T1000 (cell line): Measurements from ENCODE around the gene AMDHD2.

ENCODE experiments used
- DNase-seq: peaks from one replicate; lab custom pipeline; 2025; ENCODE audit warnings: mixed read lengths; lab: John Stamatoyannopoulos, UW

Gene AMDHD2

DNA sequence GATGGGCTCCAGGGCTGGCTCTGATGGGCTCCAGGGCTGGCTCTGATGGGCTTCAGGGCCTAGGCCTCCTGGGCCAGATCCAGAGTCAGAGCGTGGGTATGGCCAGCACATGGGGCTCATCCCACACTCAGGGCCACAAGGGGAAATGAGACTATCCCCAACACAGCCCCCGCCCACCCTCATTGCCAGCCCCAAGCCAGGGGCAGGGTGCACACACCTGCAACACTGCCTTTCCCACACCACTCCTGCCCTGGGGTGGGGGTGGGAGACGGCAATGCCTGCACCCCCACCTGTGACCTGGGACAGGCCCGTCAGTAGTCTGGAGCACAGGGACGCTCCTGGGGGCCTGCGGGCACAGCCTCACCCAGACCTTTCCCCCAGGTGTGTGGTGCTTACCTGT, 20.7 kb upstream of the AMDHD2 start:
- DNase-seq = no peak

DNA sequence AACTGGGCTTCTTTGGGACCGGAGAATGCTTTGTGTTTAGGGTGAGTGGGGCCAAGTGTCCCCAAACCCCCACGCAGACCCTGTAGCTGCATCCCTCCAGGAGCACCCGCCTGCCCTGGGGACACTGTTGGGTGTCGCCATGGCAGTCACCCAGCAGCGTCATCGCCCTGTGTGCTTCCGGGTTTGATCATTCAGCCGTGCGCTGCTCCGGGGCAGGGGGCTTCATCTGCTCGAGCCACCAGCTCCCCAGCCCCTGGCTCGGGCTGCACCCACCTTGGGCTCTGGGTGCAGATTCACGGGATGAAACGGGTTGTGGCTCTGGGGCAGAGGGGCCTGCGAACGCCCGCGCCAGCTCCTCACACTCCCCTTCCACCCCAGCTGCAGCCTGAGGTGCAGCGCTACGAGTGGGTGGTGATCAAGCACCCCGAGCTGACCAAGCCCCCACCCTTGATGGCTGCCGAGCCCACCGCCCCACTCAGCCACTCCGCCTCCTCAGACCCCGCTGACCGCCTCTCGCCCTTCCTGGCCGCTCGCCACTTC, 20.2 kb upstream of the AMDHD2 start:
- no peak for DNase-seq

DNA sequence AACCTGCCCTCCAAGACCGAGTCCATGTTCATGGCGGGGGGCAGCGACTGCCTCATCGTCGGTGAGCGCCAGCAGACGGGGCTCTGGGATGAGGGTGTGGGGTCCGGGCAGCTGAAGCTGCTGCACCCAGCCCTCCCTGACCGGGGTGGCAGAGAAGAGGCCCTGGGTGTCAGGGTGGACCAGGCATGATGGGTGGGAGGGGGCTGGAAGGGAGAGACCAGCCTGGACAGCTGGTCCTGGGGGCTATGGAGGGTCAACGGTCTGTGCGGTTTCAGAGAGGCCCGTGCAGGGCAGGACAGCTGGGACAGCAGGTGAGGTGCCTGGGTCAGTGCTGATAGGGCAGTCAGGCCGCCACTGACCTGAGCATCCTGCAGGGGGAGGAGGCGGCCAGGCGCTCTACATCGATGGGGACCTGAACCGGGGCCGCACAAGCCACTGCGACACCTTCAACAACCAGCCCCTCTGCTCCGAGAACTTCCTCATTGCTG, 19.7 kb upstream of the AMDHD2 start:
- DNase-seq = no peak

DNA sequence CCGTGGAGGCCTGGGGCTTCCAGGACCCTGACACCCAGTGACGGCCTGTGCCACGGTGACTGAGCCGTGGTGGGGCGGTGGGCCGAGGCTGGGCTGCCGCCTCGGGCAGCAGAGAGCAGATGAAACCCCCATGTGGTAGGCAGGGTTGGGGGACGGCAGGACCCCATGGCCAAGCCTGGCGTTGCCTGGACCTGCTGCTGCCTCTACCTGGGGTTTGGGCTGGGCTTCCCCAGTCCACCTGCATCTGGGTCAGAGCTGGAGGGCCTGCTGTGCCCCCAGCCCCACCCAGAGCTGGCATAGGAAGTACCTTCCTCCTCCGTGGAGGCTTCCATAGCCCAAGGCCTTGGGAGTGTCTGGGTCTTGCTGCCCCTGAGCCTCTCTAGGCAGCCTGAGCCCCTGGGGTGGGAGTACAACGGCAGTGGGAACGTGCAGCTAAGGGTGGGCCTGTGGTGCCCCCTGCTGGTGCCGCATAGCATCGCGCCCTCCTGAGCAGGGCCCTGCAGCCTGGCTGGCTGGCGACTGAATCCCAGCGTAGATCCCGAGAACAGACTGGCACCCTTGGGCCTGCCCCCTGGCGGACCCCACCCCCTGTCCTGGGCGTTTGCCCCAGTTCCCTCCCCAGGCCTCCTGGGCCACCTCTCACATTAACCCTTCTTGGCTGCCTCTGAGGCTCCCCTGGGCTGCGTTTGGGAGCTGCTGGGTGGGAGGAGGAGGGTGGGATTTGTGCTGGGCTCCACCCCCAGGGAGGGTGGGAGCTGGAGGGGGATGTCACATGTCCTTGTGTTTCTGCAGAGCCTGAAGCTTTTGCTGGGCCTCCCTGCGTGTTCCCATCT, 19.0 kb upstream of the AMDHD2 start:
- DNase-seq = peak; percentile 80

DNA sequence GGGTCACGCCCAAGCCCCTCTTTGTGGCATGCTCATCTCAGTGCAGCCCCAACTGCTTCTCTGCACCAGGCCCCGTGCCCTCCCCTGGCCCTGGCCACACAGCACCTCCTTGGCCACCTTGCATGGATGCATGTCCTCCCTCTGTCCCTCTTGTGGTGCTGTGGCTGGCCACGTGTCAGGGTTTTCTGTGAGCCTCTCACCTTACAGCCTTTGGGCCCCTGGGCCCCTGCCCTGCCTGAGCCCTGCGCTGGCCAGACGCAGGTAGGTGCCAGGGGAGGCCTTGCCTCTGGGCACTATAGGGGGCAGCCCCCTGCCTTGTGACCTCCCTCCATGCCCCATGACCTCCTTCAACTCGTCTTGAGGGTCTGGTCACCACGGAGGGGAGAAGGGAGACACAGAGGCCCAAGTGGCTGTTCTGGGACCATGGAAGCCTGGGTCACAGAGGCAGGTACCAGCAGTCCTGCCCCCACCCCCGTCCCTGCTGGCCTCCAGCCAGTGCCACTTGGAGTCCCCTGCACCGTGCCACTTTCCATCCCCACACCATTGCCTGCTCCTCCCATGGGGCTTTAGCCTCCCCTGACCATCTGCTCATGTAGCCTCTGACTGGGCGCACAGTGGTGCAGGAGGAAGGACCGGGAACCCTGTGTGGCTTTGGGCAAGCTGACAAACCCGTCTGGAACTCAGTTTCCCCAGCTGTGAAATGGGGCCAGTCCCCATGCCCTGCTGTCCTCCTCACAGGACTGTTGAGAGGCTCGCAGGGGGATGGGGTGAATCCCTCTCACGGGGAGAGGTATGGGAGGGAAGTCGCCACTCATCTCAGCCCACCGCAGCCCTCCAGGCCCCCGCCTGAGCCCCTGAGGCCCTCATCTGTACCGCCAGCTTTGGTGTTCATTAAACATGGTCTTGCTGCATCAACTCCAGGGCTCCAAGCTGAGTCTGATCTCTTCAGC, 17.9 kb upstream of the AMDHD2 start:
- DNase-seq = no peak

DNA sequence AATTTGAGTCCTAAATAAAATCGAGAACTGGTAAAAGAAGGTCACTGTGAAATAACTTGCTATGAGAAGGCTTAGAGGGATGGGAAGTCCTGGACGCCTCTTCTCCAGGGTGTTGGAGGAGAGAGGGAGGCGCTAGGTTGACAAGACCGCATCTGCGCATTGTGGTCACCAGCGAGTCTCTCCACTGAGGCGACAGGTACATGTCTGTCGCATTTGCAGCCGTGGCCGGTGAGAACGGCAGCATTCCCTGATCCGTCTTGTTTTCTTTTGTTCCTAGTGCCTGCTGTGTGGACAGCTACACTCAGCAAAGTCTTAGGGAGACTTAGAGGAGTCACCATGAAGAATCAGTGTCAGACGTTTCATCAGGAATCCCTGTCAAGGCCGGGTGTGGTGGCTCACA, 14.5 kb upstream of the AMDHD2 start:
- DNase-seq = no peak

DNA sequence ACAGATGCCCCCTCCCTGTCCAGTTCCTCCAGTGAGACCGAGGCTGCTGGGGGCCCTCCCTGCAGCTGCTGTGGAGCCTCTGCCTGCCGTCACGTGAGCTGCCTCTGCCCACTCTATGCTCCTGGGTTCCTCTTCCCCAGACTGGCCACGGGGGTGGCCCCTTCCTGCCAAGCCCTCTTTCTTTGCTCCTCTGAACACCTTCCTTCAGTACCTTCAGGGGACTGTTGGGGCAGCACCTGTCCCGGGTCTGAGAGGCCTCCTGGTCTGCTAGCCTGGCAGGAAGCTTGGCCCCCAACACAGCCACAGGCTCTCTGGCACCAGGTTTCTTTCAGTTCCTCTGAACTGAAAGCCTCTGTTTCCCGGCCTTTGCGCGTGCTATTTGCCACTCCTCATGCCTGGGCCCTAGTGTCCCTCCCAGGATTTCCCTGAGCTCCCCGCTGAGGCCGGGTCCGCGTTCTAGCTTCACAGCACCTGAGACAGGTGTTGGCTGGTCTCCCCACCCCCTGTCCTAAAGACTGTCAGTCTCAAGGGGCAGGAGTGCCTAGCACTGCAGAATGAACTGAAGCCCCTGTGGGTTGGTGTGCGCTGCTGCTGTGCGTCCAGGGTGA, 13.0 kb upstream of the AMDHD2 start:
- DNase-seq = no peak

DNA sequence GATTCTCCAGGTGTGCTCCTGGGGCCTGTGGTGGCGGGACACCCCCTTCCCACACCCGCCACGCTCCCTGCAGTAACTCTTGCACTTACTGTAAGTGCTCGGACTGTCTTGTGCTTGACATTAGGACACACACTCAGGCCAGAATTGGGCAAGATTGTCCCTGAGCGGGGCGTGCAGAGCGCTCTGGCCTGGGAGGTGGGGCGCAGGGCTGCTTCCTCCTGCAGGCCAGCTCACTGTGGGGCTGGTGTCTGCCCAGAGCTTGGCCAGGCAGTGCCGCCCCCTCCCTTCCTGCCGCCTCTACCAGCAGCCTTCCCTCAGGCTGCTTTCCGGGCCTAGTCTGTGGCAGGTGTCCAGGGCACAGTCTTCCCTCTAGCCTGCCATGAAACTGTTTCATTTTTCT, 12.5 kb upstream of the AMDHD2 start:
- DNase-seq = no peak

DNA sequence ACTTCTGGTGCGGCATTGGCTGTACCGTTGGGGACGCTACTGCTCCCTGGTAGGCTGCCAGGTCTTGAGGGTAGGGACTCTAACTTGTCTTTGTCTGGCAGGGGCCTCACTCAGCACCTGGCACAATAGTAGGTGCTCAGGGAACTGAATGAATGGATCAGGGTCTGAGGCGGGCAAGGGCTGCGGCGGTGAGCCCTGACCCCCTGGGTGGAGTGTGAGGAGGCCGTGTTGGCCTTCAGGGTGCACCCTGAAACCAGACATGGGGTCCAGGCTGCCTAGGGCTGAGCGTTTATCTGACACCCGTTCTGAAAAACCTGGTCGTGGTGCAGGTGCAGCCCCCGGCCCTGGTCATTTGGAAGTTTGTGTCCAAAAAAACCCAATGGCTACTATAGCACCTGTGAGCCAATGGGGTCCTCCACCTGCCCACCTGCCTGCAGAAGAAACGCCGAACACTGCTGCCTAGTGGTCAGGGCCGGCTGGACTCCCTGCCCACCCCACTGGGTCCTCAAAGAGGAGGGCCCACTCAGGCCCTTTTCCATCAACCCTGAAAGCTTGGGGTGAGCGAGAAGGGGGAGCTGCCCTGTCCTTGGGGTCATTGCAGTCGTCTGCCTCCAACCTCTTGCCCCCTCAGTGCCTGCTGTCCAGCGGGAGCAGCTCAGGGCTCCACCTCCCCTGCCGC, 11.3 kb upstream of the AMDHD2 start:
- no peak for DNase-seq

DNA sequence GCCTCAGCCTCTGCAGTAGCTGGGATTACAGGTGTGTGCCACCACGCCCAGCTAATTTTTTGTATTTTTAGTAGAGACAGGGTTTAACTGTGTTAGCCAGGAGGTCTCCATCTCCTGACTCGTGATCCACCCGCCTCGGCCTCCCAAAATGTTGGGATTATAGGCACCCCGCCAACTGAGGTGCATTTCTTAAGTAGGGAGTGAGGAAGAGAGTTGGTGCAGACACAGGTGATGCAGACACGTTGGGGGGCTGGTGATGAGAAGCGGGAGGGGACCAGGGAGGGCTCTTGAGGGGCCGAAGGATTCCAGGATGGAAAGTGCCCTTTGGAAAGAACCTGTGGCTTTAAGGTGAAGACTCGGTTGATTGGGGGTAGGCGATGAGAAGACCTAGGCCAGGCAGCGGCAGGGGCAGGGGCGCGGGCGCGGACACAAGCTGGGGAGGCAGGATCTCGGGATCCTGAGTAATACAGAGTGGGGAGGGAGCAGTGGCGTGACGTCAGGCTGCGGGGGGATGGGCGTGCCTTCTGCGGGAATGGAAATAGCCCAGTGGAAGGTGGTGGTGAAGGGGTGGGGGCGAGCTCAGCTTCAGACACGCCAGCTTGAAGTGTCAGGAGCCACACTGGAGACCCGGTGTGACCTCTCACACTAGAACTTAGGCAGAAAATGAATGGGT, 8.9 kb upstream of the AMDHD2 start:
- peak; percentile 35 for DNase-seq

DNA sequence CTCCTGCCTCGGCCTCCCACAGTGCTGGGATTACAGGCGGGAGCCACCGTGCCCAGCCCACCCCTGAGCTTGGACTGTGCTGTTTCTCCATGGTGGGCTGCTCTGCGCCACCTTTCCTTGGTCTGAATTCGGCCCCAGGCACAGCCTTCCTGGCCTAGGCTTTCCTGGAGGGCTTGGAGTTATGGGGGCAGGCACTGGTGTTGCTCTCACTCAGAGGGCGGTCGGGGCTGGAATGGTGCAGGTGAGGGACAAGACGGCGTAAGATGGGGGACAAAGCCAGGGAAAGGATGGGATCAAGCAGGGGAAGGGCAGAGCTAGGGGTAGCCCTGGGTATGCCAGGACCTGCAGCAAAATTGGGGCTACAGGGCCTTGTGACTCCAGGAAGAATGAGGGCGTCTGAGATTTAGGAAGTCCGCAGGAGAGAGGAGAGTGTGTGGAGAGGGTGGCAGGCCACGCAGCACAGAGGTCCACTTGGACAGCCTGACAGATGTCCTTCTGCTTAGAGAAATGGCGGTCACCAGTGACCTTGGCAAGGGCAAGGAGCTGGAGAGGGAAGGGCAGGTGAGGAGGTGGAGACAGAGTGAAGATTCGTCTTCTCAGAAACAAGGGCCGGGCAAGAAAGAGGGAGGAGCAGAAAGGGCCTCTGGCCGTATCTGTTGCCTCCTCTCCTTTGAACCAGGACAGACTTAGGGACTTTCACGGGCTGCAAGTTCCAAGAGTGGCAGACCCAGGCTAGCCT, 8.0 kb upstream of the AMDHD2 start:
- no peak for DNase-seq

DNA sequence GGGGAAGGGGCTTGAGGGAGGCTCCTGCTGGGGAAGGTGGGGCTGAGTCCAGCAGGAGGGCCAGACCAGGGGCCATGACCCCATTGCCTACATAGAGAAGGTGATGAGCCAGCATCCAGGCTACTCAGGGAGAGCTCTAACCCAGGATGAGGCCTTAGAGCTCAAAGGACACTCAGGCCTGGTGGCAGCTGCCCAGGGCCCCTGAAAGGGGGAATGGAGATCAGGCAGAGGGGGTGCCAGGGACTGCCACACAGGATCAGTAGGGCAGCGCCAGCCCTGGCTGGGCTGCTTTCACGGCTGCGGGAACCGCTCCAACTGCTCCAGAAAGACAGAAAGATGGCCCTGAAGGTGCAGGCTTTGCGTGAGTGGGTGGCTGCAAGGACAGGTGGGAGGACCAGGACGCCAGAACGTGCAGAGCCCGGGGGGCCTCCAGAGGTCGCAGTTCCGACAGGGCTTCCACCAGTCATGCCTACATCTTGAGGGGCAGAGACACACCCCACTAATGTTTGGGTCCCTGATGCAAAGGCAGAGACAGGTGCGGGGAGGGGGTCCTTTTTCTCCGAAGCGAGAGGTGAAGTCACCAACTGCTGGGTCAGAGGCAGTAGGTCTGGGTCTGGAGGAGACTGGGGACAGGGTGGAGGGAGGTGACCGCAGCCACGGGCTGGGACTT, 7.3 kb upstream of the AMDHD2 start:
- no peak for DNase-seq

DNA sequence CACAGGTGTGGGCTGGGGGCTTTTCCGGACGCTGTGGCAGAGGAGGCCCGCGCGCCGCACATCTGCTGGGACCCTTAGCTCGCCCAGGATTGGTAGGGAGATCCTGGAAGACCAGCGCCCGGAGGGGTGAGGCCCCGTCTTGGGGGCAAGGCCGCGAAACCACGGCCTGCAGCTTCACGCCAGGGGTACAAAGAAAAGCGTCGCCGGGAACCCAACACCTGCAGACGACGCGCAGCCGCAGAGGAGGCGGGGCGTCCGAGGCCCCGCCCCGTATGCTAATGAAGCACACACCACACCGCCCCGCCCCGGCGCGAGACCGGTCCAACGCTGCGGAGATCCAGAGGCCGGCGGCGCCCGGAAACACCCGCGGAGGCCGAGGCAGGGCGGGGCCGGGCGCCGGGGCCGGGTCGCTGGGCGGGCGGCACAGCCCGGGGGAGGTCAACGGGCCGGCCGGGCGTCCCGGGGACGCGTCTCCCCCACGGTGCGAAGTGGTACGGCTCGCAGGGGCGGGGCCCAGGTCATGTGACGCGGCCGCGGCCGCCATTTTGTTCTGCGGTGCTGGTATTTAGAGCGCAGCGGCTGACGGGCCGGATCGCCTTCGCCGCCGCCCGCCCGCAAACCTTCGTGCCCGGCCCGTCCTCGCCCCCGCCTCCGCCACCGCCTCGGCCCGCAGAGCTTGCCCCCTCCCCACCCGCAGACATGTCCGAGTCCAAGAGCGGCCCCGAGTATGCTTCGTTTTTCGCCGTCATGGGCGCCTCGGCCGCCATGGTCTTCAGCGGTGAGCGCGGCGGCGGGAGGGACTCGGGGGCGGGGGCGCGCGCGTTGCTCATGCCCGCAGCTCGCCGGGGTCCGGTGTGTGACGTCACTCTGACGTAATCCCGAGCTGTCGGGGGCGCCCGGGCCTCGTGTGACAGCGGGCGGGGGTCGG, 6.5 kb upstream of the AMDHD2 start, which contains the start of gene ATP6V0C:
ATP6V0C (plus strand) TSS at position 548 of the 928 bp plus-strand sequence; CDS start at position 700, 152 bp downstream.
- peak; percentile 85 for DNase-seq

DNA sequence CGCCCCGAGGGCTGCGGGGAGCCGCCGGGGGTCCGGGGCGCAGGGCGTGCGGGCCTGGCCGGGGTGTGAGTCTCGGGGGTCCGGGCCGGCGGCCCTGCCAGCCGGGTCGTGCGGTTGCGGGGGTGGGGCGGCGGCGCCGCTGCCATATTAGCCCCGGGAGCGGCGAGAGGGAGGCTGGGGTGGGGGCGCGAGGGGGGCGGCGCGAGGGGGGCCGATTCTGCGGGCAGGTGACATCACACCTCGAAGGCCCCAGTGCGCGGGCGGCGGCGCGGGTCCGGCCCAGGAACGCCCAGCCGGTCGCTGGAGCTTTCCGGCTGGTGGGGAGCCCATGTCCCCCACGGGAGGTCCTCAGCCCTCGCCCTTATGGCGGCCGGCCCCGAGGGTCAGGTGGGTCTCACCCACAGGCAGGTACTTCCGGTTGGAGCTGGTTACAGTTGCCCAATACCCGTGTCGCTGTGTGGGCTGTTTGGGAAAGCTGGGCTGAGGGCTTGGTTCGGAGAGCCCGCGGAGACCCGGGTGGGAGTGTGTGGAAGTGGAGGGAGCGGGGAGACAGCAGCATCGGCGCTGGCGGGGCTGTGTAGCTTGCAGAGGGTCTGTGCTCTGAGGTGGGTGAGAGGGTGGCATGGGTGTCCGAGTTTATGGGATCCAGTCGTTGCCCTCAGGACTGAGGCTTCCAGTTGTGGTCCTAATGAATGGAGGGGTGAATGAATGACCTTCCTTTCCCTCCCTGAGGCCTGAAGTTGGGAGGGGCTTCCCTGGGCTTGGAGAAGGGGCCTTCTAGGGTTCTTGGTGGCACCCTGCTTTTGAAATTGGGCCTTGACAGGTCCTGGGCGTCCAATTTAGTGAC, 5.6 kb upstream of the AMDHD2 start:
- no peak for DNase-seq

DNA sequence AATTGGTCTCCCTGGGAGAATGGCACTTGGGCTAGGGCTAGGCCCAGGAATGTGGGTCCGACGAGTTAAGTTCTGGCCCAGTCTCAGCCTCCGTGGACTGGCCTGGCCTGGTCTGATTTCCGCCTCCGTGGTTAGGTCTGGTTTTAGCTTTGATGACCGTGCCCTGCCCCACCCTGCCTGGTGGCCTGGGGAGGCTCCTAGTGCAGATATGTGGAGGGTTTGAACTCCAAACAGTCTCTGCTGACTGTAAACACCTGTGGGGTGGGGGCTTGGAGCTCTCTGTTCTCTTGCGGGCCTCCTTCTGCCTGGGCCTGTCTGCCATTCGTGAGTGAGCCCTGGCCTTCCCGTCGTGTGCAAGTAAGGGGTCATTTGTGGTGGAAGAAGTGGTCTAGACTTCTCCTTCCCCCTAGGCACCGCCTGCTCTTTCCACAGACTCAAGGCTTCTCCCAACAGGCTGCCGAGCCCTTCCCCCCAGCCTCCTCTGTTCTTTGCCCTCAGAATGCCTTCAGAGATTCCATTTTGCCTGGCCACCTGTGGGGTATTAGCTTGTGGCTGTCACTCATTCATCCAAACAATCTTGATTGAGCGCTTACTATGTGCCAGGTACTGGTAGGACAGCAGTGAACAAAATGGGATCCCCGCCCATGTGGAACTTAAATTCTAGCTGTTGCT, 4.9 kb upstream of the AMDHD2 start:
- DNase-seq = no peak

DNA sequence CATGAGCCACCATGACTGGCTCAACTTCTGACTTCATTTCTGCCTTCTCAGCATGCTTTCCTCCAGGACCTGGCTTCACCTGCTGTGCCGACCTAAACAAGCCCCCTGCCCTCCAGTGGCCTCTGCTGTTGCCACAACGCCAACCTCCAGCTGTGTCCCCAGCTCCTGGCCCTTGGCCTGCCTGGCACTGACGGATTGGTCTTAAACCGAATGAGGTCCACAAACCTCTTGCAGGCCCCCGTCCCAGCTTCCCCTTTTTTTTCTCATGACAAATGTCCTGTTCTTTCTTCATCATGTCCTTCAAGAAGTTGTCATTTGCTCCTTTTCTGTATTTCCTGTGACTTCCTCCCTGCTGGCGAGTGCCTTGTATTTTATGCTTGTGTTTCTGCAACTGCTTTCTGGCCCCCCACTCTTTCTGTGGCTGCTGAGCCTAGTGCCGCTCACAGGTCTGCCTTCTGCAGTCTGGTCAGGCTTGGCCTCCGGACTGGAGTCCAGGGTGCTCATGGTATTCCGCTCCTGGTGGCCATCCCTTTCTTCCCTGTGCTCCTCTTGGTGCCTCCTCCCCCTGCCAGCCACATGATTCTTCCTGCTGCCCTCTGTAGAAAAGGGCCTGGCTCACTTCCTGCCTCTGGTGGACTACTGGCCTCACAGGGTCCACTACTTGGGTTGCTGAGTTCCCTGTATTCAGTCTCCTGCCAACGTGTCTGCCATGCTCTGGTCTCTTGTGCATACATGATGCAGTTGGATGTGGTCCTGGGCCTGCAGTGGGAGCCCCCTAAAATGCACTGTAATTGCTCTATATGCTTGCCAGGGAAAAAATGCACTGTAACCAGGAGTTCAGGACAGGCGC, 3.6 kb upstream of the AMDHD2 start:
- no peak for DNase-seq
